Esophagus (tissue), 2 donors: ENCODE data around the gene ZDHHC14. TPM values are rescaled to one million over a fixed set of nuclear protein-coding genes. Genes with fewer than 3 reads are reported as not detected.

Experiments used
- H3K27ac ChIP-seq, 2 donors: one replicate each; pipeline ENCODE4 v1.5.1; 2013; ENCODE audit warnings: low read depth in 2 of 2, mild to moderate bottlenecking in 2 of 2, inconsistent platforms in 1 of 2, low read length in 1 of 2, moderate library complexity in 1 of 2
- H3K27me3 ChIP-seq, 2 donors: one replicate each; pipeline ENCODE4 v1.6.1; 2013; ENCODE audit warnings: low read length in 2 of 2, control low read depth in 1 of 2, mild to moderate bottlenecking in 1 of 2; ENCODE audit not compliant: insufficient read depth in 2 of 2, control insufficient read depth in 1 of 2
- H3K36me3 ChIP-seq, 2 donors: one replicate each; pipeline ENCODE4 v1.6.1; 2013; ENCODE audit warnings: low read length in 1 of 2; ENCODE audit not compliant: control insufficient read depth in 2 of 2, insufficient read depth in 2 of 2
- H3K4me1 ChIP-seq, 2 donors: one replicate each; pipeline ENCODE4 v1.6.1; 2013; ENCODE audit warnings: low read length in 1 of 2; ENCODE audit not compliant: control insufficient read depth in 2 of 2, insufficient read depth in 2 of 2
- H3K4me3 ChIP-seq, 2 donors: one replicate each; pipeline ENCODE4 v1.5.1; 2013; ENCODE audit warnings: low read length in 2 of 2, mild to moderate bottlenecking in 2 of 2, low read depth in 1 of 2, moderate library complexity in 1 of 2
- H3K9me3 ChIP-seq, 2 donors: one replicate each; pipeline ENCODE4 v1.6.1; 2013; ENCODE audit warnings: mild to moderate bottlenecking in 2 of 2, low read depth in 1 of 2, low read length in 1 of 2, moderate library complexity in 1 of 2; ENCODE audit not compliant: control insufficient read depth in 2 of 2, insufficient read depth in 1 of 2
- WGBS, 2 donors: extraction: QIAGEN DNeasy Blood & Tissue Kit; methylation state at CpG; one replicate each; pipeline ENCODE4 v1.1.7; 2013; 5-methylcytosine and 5-hydroxymethylcytosine counted together
- polyA plus RNA-seq, 2 donors: library from polyadenylated mRNA; stranded (reverse); fragments of 200-250 nt; gene quantifications; one replicate each; pipeline ENCODE4 v1.2.3, GENCODE V29; 2013
- donor health status: healthy with polysubstance abuse.
- donor health status: Bipolar disorder and iron deficiency.

Gene ZDHHC14
- polyA plus RNA-seq, 2 donors, result 2.9 to 3.7 TPM

- Histone ChIP-seq H3K27ac (no peak overlapping the region), H3K27me3 (no peaks in the 10 kb centered on the region), H3K4me3 (no peak overlapping the region), H3K36me3 (no peaks in the 10 kb centered on the region), H3K9me3 (no peaks in the 10 kb centered on the region), H3K4me1 (no peaks in the 10 kb centered on the region)
- 93% methylated on average over 3 of the region's 3 CpGs for WGBS, 2 donors
These were observed 87.1 kb downstream of the ZDHHC14 start for GRCh38 chr6:157468054-157468453.

DNA sequence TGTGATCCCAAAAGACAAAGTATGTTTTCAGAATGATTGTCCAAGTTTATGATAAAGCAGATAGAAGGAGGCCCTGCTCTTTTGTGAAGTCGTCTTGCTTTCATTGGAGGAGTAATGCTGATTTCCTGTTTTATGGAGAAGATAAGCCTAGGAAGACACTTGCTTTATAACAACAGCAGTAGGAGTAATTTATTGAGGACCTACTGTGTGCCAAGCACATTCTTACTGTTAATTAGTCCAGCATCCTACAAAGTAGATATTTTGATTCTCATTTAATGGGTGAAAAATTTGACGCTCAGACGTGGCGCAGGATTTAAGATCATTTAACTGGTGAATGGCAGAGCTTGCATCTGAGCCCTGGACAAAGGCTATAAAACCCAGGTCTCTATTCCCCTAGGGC is 87.6 kb downstream of the ZDHHC14 start:
- no peaks in the 10 kb centered on the region for H3K36me3 ChIP-seq
- H3K9me3 ChIP-seq, result no peaks in the 10 kb centered on the region
- H3K27ac ChIP-seq, result no peak overlapping the region
- no peaks in the 10 kb centered on the region for H3K4me1 ChIP-seq
- H3K4me3 ChIP-seq, result no peak overlapping the region
- WGBS, 2 donors, result 86 to 94% methylated on average over 4 of the region's 4 CpGs
- no peaks in the 10 kb centered on the region for H3K27me3 ChIP-seq

GRCh38 chr6:157469378-157469777 is 88.4 kb downstream of the ZDHHC14 start:
- Histone ChIP-seq H3K27ac (no peak overlapping the region), H3K27me3 (no peaks in the 10 kb centered on the region), H3K4me1 (no peaks in the 10 kb centered on the region), H3K36me3 (no peaks in the 10 kb centered on the region), H3K9me3 (no peaks in the 10 kb centered on the region), H3K4me3 (no peak overlapping the region)
- WGBS, 2 donors, result 78 to 83% methylated on average over 5 of the region's 5 CpGs

DNA sequence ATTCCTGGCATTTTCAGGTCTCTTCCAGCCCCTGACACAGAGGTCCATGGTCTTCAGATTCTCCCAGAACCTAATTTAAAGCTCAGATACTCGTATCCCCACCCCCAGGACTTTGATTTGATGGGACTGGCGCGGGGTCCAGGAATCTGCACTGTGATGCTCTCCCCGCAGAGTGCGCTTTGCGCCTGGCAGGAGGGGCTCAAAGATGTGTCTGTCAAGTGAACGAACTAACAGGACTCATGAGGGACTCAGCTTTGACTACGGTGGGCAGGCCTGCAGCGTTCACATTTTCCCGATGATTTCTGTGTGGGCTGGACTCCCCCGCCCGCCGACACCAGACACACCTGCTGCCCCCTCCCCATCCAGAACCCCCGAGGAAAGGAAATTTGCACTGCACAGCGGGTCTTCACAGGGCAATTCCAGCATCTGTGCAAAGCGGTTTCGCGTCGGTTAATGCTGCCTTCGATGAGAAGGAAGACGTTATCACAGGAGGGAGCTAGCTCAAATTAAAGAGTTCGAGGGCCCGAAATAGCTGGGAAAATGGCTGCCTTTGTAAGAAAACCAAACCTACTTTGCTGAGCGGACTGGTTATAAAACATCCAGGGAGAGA is 90.2 kb downstream of the ZDHHC14 start:
- no peaks in the 10 kb centered on the region for H3K27me3 ChIP-seq
- H3K4me3 ChIP-seq, result no peak overlapping the region
- H3K36me3 ChIP-seq, result no peaks in the 10 kb centered on the region
- 94 to 95% methylated on average over 24 of the region's 24 CpGs for WGBS, 2 donors
- H3K9me3 ChIP-seq, result no peaks in the 10 kb centered on the region
- H3K27ac ChIP-seq, result no peak overlapping the region
- H3K4me1 ChIP-seq, result no peaks in the 10 kb centered on the region

- no peaks in the 10 kb centered on the region for H3K9me3 ChIP-seq
- H3K36me3 ChIP-seq, result no peaks in the 10 kb centered on the region
- no peak overlapping the region for H3K27ac ChIP-seq
- H3K4me3 ChIP-seq, result no peak overlapping the region
- no peaks in the 10 kb centered on the region for H3K4me1 ChIP-seq
- WGBS, 2 donors, result 91 to 92% methylated on average over 17 of the region's 17 CpGs
- no peaks in the 10 kb centered on the region for H3K27me3 ChIP-seq
These were observed 91.1 kb downstream of the ZDHHC14 start for GRCh38 chr6:157471895-157472686.

GRCh38 chr6:157476797-157477196 is 95.8 kb downstream of the ZDHHC14 start:
- H3K36me3 ChIP-seq, result no peaks in the 10 kb centered on the region
- no peaks in the 10 kb centered on the region for H3K4me1 ChIP-seq
- H3K9me3 ChIP-seq, result no peaks in the 10 kb centered on the region
- H3K4me3 ChIP-seq, result no peak overlapping the region
- H3K27ac ChIP-seq, result no peak overlapping the region
- H3K27me3 ChIP-seq, result no peaks in the 10 kb centered on the region
- WGBS, 2 donors, result 96 to 98% methylated on average over 3 of the region's 3 CpGs

- Histone ChIP-seq H3K36me3 (no peaks in the 10 kb centered on the region), H3K27me3 (no peaks in the 10 kb centered on the region), H3K27ac (no peak overlapping the region), H3K4me3 (no peak overlapping the region), H3K9me3 (no peaks in the 10 kb centered on the region), H3K4me1 (no peaks in the 10 kb centered on the region)
- 90 to 98% methylated on average over 2 of the region's 2 CpGs for WGBS, 2 donors
These were observed 97.9 kb downstream of the ZDHHC14 start for GRCh38 chr6:157478926-157479325.

DNA sequence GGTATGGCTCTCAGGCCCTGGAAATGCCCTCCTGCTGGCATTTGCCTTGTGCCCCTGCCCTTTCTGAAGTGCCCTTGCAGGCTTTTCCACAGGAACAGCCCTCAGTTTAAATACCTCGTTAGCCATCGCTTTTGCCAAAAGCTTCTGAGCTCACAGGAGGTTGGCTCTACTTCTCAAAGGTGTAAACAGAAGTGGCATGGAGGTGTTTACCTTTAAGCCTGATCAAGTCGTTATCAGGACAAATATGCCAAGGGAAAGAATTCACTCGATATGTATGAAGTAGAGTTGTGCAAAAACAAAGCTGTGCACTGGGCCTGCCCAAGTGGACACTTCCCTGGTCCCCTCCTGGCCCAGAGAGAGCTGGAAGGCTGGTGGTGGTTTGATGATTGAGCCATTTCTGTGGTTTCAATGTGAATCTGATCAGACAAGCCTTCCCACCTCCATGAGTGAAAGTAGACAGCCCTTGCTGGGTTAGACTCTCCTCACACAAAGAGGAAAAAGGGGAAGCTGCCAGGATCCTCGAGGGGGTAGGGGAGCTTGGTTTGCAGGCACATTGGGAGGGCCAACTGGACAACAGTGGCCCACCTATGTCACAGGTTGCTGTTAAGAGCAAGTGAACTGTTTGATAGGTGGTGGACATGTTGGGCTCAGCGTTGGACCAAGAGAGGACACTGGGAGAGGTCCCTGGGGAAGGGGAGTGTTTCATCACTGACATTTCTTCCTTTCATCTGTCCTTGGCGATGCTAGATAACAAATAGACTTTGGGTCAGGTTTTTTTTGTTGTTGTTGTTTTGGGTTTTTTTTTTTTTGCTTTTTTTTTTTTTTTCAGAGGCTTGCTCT is 98.7 kb downstream of the ZDHHC14 start:
- Histone ChIP-seq H3K4me1 (no peaks in the 10 kb centered on the region), H3K27me3 (no peaks in the 10 kb centered on the region), H3K36me3 (no peaks in the 10 kb centered on the region), H3K27ac (no peak overlapping the region), H3K9me3 (no peaks in the 10 kb centered on the region), H3K4me3 (no peak overlapping the region)
- WGBS, 2 donors, result 77 to 82% methylated on average over 7 of the region's 7 CpGs

GRCh38 chr6:157481189-157481864 is 100.3 kb downstream of the ZDHHC14 start:
- H3K9me3 ChIP-seq, result no peaks in the 10 kb centered on the region
- H3K4me1 ChIP-seq, result no peaks in the 10 kb centered on the region
- no peaks in the 10 kb centered on the region for H3K36me3 ChIP-seq
- WGBS, 2 donors, result 82 to 84% methylated on average over 9 of the region's 9 CpGs
- H3K4me3 ChIP-seq, result no peak overlapping the region
- H3K27ac ChIP-seq, result no peak overlapping the region
- H3K27me3 ChIP-seq, result peaks cover 0 to 3% of the 10 kb centered on the region in 2 donors
